HAP-1 (cell line): Measurements from ENCODE around the gene GMEB2.
"Not testable (repeated sequence)": the region's sequence is repeated elsewhere in the genome, so short reads cannot be mapped to it uniquely, and the experiment has no call there.

Source experiments
- DNase-seq, 2 experiments: peaks; one replicate each; pipeline ENCODE4 v3.0.0-alpha.2; 2016 to 2020; ENCODE audit warnings: low spot score in 2 of 2
- H3K27me3 ChIP-seq: fragments of 250-450 bp; sonication (Bioruptor Pico); 2 replicates; pipeline ENCODE4 v1.5.1; 2020; ENCODE audit warnings: low read depth, mild to moderate bottlenecking, moderate library complexity
- H3K36me3 ChIP-seq: fragments of 250-450 bp; sonication (Bioruptor Pico); replicated peaks from 2 replicates; pipeline ENCODE4 v1.5.1; 2020; ENCODE audit warnings: mild to moderate bottlenecking
- H3K4me1 ChIP-seq: fragments of 250-450 bp; sonication (Bioruptor Pico); 2 replicates; pipeline ENCODE4 v1.5.1; 2020; ENCODE audit warnings: mild to moderate bottlenecking
- H3K4me3 ChIP-seq: fragments of 250-450 bp; sonication (Bioruptor Pico); 2 replicates; pipeline ENCODE4 v1.5.1; 2020; ENCODE audit warnings: mild to moderate bottlenecking, moderate library complexity
- H3K9me3 ChIP-seq: fragments of 250-450 bp; sonication (Bioruptor Pico); 2 replicates; pipeline ENCODE4 v1.5.1; 2020; ENCODE audit warnings: mild to moderate bottlenecking, moderate library complexity
- in situ Hi-C: fragments of 300-500 bp; cut with MboI; formaldehyde crosslinking; loops from 3 replicates; pipeline ENCODE4 v1.14.3; 2020; ENCODE audit warnings: low sequenced_read_pairs, inconsistent platforms, mixed read lengths

GMEB2 gene

DNA sequence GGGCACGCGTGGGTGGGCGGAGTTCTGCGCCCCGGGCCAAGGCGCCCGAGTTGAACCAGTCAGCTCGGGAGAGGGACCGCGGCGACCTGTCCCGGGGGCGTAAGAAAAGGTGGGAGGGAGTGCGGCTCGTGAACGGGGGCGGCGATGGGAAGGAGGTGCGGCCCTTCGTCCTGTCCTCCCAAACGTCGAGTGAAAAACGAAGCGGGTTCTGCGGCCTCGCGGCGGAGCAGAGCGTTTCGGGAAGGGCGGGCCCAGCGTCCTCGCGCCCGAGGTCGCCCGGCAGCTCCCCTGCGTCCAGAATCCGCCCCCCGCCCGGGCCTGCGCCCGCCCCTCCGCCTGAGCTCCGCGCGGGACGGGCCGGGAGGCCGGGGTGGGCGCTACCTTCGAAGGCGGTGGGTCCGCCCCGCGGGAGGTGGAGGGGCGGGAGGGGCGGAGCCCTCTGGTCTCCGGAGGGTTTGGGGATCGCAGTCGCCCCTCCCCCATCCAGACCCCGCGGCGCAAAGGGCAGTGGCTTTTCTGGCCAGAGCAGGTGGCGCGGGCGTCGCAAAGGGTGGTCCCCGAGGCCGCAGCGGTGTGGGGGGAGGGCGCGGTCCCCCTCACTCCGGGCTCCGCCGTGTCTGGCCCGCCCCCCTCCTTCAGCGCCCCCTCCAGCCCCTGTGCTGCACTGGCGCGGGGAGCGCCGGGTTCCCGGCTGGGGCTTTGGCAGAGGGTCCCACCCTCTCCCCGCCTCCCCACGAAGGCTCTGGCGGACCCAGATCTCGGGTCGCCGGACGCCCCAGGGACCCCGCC is 25.5 kb upstream of the GMEB2 start:
- in situ Hi-C loops, result no loop called here
- peak; percentile 55 to 89 for DNase-seq
- Histone ChIP-seq H3K4me1 (peaks cover 14% of the 10 kb centered on the region), H3K9me3 (no peaks in the 10 kb centered on the region), H3K4me3 (peak overlapping the region; percentile 54), H3K36me3 (no peaks in the 10 kb centered on the region), H3K27me3 (no peaks in the 10 kb centered on the region)

DNA sequence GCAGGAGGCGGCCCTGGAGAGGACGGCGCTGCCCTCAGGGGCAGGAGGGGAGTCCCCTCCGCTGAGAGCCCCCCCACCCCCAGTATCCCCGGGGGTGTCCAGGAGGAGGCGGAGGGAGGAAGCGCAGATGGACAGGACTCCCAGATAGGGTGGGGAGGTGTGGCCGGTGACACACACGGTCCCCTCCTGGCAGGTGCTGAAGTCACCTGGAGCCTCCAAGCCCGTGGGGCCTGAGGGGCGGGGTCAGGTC is 25.0 kb upstream of the GMEB2 start:
- DNase-seq, result no peak
- Histone ChIP-seq H3K4me3 (peak overlapping the region; percentile 54), H3K27me3 (no peaks in the 10 kb centered on the region)

GRCh38 chr20:63650486-63650885 is 23.6 kb upstream of the GMEB2 start:
- in situ Hi-C loops, H3K4me3 ChIP-seq, DNase-seq, H3K4me1 ChIP-seq, H3K9me3 ChIP-seq, H3K27me3 ChIP-seq, H3K36me3 ChIP-seq: not testable (repeated sequence)

More for the DNA sequence above, 25.0 kb upstream of the GMEB2 start:
- in situ Hi-C loops, result no loop called here
- Histone ChIP-seq H3K9me3 (no peaks in the 10 kb centered on the region), H3K36me3 (no peaks in the 10 kb centered on the region), H3K4me1 (peaks cover 9% of the 10 kb centered on the region)

- Histone ChIP-seq H3K4me1 (peaks cover 6% of the 10 kb centered on the region), H3K9me3 (no peaks in the 10 kb centered on the region), H3K27me3 (no peaks in the 10 kb centered on the region), H3K4me3 (no peak overlapping the region), H3K36me3 (no peaks in the 10 kb centered on the region)
- no peak for DNase-seq
- in situ Hi-C loops, result no loop called here
Observed at GRCh38 chr20:63648895-63649589, 22.1 kb upstream of the GMEB2 start.

DNA sequence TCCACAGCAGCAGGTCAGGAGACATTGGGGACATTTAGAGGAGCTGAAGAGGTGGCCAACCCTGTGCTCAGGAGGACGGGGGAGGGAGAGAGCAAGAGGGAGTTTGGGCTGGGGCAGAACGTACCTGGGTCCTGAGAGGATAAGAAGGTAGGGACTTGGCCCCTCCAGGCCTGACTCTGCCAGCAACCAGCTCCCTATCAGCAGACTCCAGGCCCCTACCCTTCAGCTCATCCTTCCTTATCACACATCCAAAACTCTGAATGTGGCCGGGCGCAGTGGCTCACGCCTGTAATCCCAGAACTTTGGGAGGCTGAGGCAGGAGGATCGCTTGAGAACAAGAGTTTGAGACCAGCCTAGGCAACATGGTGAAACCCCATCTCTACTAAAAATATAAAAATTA is 21.3 kb upstream of the GMEB2 start:
- Histone ChIP-seq H3K4me1 (0 out of 2 replicates have a peak, but pooled peaks cover 2% of the 10 kb centered on the region), H3K36me3 (no peaks in the 10 kb centered on the region), H3K9me3 (no peaks in the 10 kb centered on the region), H3K27me3 (no peaks in the 10 kb centered on the region), H3K4me3 (no peak overlapping the region)
- no peak for DNase-seq
- in situ Hi-C loops, result no loop called here

GRCh38 chr20:63645218-63645617 is 18.3 kb upstream of the GMEB2 start:
- Histone ChIP-seq H3K4me1 (peaks cover 5% of the 10 kb centered on the region; the same call in 1 of the 2 replicates), H3K27me3 (no peaks in the 10 kb centered on the region)
- in situ Hi-C loops, result no loop called here

DNA sequence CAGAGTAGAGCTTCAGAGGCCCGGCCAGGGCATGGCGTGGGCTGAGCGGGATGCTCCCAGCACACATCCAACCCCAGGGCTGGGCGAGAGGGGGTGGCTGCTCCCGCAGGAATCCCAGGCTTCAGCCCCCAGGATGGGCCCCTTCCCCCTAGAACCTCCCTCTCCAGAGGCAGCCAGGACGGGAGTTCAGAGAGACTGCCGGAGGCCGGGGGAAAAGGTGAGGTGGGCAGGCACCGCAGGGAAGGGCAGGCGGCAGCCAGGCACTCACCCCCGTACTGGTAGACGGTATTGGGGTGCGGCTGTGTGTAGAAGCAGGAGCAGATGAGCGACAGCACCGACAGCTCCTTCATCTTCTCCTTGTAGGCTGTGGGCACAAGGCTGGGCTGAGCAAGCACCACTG is 17.0 kb upstream of the GMEB2 start:
- Histone ChIP-seq H3K4me3 (no peak overlapping the region), H3K9me3 (no peaks in the 10 kb centered on the region), H3K36me3 (no peaks in the 10 kb centered on the region), H3K4me1 (peaks cover 5% of the 10 kb centered on the region; the same call in 1 of the 2 replicates), H3K27me3 (no peaks in the 10 kb centered on the region)
- no peak for DNase-seq
- in situ Hi-C loops, result no loop called here

More at GRCh38 chr20:63645218-63645617, 18.3 kb upstream of the GMEB2 start:
- Histone ChIP-seq H3K9me3 (no peaks in the 10 kb centered on the region), H3K4me3 (no peak overlapping the region), H3K36me3 (no peaks in the 10 kb centered on the region)
- DNase-seq, result no peak

GRCh38 chr20:63643499-63643898 is 16.6 kb upstream of the GMEB2 start:
- H3K36me3 ChIP-seq, result no peaks in the 10 kb centered on the region
- no peak overlapping the region for H3K4me3 ChIP-seq
- H3K4me1 ChIP-seq, result peaks cover 5% of the 10 kb centered on the region; the same call in 1 of the 2 replicates
- no peaks in the 10 kb centered on the region for H3K9me3 ChIP-seq
- H3K27me3 ChIP-seq, result no peaks in the 10 kb centered on the region
- no peak for DNase-seq
- in situ Hi-C loops, result no loop called here

DNA sequence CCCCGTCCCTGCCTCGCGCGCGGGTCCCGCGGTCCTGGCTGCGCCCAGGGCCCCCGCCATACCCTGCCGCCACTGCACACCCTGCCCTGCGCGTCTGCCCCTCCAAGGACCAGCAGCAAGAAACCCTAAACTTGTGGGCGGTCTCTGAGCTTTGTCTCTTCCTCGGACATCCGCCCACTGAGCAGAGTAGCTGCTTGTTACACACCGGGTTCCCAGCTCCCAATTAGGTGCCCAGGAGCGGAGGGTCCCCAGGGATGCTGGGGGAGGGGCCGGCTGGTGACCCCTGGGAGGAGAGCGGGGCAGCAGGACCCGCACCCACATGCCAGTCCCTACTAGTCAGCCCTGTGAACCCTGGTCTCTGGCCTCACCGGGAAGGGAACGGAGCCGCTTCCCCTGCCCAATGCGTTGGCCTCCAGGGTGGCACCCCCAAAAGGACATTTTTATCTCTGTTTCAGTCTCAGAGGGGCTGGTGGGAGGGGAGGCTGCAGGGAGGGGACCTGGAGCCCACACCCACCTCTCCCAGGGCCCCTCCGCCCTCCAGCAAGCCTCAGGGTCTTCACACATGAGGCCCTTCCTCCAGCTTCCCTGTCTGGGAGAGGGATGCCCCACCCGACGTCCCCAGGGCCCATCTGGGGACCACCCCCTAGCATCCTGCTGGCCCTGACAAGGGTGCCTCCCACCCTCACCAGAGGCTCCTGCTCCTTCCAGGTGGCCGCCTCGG is 15.8 kb upstream of the GMEB2 start:
- in situ Hi-C loops, result no loop called here
- Histone ChIP-seq H3K4me1 (peaks cover 5% of the 10 kb centered on the region; the same call in 1 of the 2 replicates), H3K36me3 (no peaks in the 10 kb centered on the region), H3K4me3 (peak overlapping the region; percentile 24), H3K9me3 (no peaks in the 10 kb centered on the region), H3K27me3 (no peaks in the 10 kb centered on the region)
- DNase-seq, result peak; percentile 39 to 58

DNA sequence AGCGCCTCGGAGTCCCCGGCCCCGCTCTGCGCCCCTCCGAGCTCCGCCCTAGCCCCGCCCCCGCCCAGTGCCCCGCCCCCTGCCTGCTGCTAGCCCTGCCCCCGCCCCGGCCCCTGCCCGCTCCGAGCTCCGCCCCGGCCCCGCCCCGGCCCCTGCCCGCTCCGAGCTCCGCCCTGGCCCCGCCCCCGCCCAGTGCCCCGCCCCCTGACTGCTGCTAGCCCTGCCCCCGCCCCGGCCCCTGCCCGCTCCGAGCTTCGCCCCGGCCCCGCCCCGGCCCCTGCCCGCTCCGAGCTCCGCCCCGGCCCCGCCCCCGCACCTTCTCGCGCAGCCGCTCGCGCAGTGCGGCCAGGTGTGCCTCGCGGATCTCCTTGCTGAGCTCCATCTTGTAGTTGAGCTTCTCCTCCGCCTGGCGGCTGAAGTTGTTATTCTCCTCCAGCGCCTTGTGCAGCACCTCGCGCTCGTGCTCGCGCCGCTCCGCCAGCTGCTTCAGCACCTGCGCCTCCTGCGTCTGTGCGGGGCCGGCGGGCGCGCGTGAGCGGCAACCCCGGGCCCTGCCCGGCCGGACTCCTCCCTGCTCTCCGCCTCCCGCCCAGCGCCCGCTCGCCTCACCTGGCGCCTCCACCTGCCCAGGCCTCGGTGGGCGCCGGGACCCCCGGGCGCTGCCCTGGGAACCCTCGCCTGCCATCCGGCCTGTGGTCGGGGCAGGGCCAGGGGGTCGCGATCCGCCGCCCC is 15.1 kb upstream of the GMEB2 start:
- Histone ChIP-seq H3K9me3 (no peaks in the 10 kb centered on the region), H3K4me1 (peaks cover 5% of the 10 kb centered on the region; the same call in 1 of the 2 replicates), H3K27me3 (no peaks in the 10 kb centered on the region), H3K36me3 (no peaks in the 10 kb centered on the region), H3K4me3 (peak overlapping the region; percentile 24)
- in situ Hi-C loops, result no loop called here
- DNase-seq, result peak; percentile 71 to 93

- H3K27me3 ChIP-seq, result no peaks in the 10 kb centered on the region
- no peaks in the 10 kb centered on the region for H3K9me3 ChIP-seq
- no peak for DNase-seq
- H3K4me1 ChIP-seq, result peaks cover 5% of the 10 kb centered on the region; the same call in 1 of the 2 replicates
- H3K36me3 ChIP-seq, result no peaks in the 10 kb centered on the region
- H3K4me3 ChIP-seq, result no peak overlapping the region
- in situ Hi-C loops, result no loop called here
Observed at GRCh38 chr20:63641146-63641791, 14.4 kb upstream of the GMEB2 start.

- H3K4me3 ChIP-seq, H3K4me1 ChIP-seq, H3K36me3 ChIP-seq, DNase-seq, H3K9me3 ChIP-seq, H3K27me3 ChIP-seq, in situ Hi-C loops: not testable (repeated sequence)
Observed at GRCh38 chr20:63640686-63641085, 13.8 kb upstream of the GMEB2 start.

DNA sequence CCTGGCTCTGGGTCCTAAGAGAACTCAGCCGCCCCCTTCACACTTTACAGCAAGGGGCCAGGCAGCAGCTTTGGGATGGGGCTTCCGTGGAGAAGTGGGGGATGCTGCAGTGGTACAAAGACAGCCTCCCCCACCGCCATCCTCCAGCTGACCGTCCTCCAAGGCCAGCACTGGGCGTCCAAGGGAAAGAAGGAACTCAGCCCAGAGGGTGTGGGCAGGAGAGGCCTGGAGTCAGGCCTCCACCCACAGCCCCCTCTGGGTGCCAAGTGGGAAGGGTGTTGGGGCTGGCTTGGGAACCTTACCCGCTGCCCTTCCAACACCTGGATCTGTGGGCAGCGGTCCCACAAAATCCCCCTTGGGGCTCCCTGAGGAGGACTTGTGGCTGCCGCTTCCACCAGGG is 13.2 kb upstream of the GMEB2 start:
- H3K27me3 ChIP-seq, result no peaks in the 10 kb centered on the region
- no peaks in the 10 kb centered on the region for H3K9me3 ChIP-seq
- DNase-seq, result no peak
- peaks cover 5% of the 10 kb centered on the region; the same call in 1 of the 2 replicates for H3K4me1 ChIP-seq
- in situ Hi-C loops, result no loop called here
- H3K4me3 ChIP-seq, result no peak overlapping the region
- H3K36me3 ChIP-seq, result no peaks in the 10 kb centered on the region
